22Rv1 (cell line): Measurements from ENCODE around the gene C16orf86.

ENCODE experiments used
- CTCF ChIP-seq: fragments of 450-650 bp; IDR thresholded peaks from 2 replicates; pipeline ENCODE4 v1.5.1; 2017; ENCODE audit warnings: mild to moderate bottlenecking
- ZFX ChIP-seq: fragments of 450-650 bp; IDR thresholded peaks from 2 replicates; pipeline ENCODE4 v1.6.1; 2017; ENCODE audit warnings: antibody characterized with exemption, borderline replicate concordance

- TF ChIP-seq CTCF (no peak), ZFX (no peak)
Measured at GRCh38 chr16:67703626-67704025, 37.0 kb downstream of the C16orf86 start.
